IPS-18c (cell line): ENCODE results near the gene TKFC.

Experiments used
- H3K4me3 ChIP-seq: 2 replicates; pipeline ENCODE4 v1.7.0; 2013; ENCODE audit warnings: low read depth, mild to moderate bottlenecking, low read length, moderate library complexity; ENCODE audit not compliant: insufficient read depth
- H3K9me3 ChIP-seq: one replicate; pipeline ENCODE4 v1.6.1; 2013; ENCODE audit warnings: mild to moderate bottlenecking, low read length, moderate library complexity; ENCODE audit not compliant: control insufficient read depth, insufficient read depth

Gene TKFC

GRCh38 chr11:61338783-61339489, 5.9 kb downstream of the TKFC start:
- Histone ChIP-seq H3K4me3 (no peak overlapping the region), H3K9me3 (no peaks in the 10 kb centered on the region)

- Histone ChIP-seq H3K4me3 (no peak overlapping the region), H3K9me3 (no peaks in the 10 kb centered on the region)
These were observed 6.5 kb downstream of the TKFC start for GRCh38 chr11:61339490-61339878.

GRCh38 chr11:61340979-61341378, 8.0 kb downstream of the TKFC start:
- H3K9me3 ChIP-seq, result no peaks in the 10 kb centered on the region
- H3K4me3 ChIP-seq, result no peak overlapping the region

- Histone ChIP-seq H3K9me3 (no peaks in the 10 kb centered on the region), H3K4me3 (no peak overlapping the region)
These were observed 8.7 kb downstream of the TKFC start for GRCh38 chr11:61341706-61342105.

GRCh38 chr11:61342207-61342803, 9.3 kb downstream of the TKFC start:
- H3K4me3 ChIP-seq, result no peak overlapping the region
- H3K9me3 ChIP-seq, result no peaks in the 10 kb centered on the region

GRCh38 chr11:61343792-61344745, 11.0 kb downstream of the TKFC start:
- Histone ChIP-seq H3K9me3 (no peaks in the 10 kb centered on the region), H3K4me3 (no peak overlapping the region)

- Histone ChIP-seq H3K9me3 (no peaks in the 10 kb centered on the region), H3K4me3 (no peak overlapping the region)
These were observed 12.2 kb downstream of the TKFC start for GRCh38 chr11:61345170-61345610.

- H3K9me3 ChIP-seq, result no peaks in the 10 kb centered on the region
- H3K4me3 ChIP-seq, result no peak overlapping the region
These were observed 13.2 kb downstream of the TKFC start for GRCh38 chr11:61345954-61346843.

- no peak overlapping the region for H3K4me3 ChIP-seq
- no peaks in the 10 kb centered on the region for H3K9me3 ChIP-seq
These were observed 15.0 kb downstream of the TKFC start for GRCh38 chr11:61347916-61348461.

GRCh38 chr11:61349189-61349751, 16.2 kb downstream of the TKFC start:
- no peak overlapping the region for H3K4me3 ChIP-seq
- no peaks in the 10 kb centered on the region for H3K9me3 ChIP-seq

- H3K4me3 ChIP-seq, result no peak overlapping the region; the same call in 1 of the 2 replicates
- no peaks in the 10 kb centered on the region for H3K9me3 ChIP-seq
These were observed 16.9 kb downstream of the TKFC start for GRCh38 chr11:61349916-61350315.

- Histone ChIP-seq H3K4me3 (no peak overlapping the region), H3K9me3 (no peaks in the 10 kb centered on the region)
These were observed 17.3 kb downstream of the TKFC start for GRCh38 chr11:61350336-61350735.

- H3K9me3 ChIP-seq, result no peaks in the 10 kb centered on the region
These were observed 17.8 kb downstream of the TKFC start for GRCh38 chr11:61350803-61351202.

GRCh38 chr11:61352038-61352437, 19.0 kb downstream of the TKFC start:
- Histone ChIP-seq H3K9me3 (no peaks in the 10 kb centered on the region), H3K4me3 (no peak overlapping the region)

More at GRCh38 chr11:61350803-61351202, 17.8 kb downstream of the TKFC start:
- H3K4me3 ChIP-seq, result no peak overlapping the region

GRCh38 chr11:61353131-61354067, 20.4 kb downstream of the TKFC start:
- Histone ChIP-seq H3K4me3 (no peak overlapping the region), H3K9me3 (no peaks in the 10 kb centered on the region)
